ENCODE results near the gene F7.

Gene F7

GRCh38 chr13:113152691-113152983, 47.0 kb downstream of the F7 start:
- Histone ChIP-seq H3K36me3 (ENCODE audit: low read length) (no peaks in the 10 kb centered on the region), H3K9me2 (replicated peaks; ENCODE audit: insufficient read depth, low read length) (no peaks in the 10 kb centered on the region), H4K20me1 (ENCODE audit: low read depth, low read length) (no peaks in the 10 kb centered on the region), H3K9ac (ENCODE audit: low read length) (no peak overlapping the region), H2AFZ (ENCODE audit: low read depth, low read length, severe bottlenecking) (no peak overlapping the region), H3F3A (ENCODE audit: insufficient read depth) (no peaks in the 10 kb centered on the region), H3K4me3 (ENCODE audit: insufficient read depth, low read length, poor library complexity, severe bottlenecking) (no peak overlapping the region), H3K4me2 (ENCODE audit: low read depth, low read length, poor library complexity, severe bottlenecking) (no peak overlapping the region), H3K27me3 (ENCODE audit: low read length) (no peaks in the 10 kb centered on the region), H3K27ac (ENCODE audit: low read depth, low read length) (no peak overlapping the region), H3K79me2 (ENCODE audit: insufficient read depth, low read length) (no peaks in the 10 kb centered on the region), H3K9me3 (ENCODE audit: insufficient read depth, low read length) (no peaks in the 10 kb centered on the region)
- TF ChIP-seq EZH2phosphoT487 (conservative IDR thresholded peaks at IDR 0.05; ENCODE audit: low read length) (no peak), CTCF (IDR thresholded peaks at IDR 0.05; ENCODE audit: insufficient read depth, low read length, poor library complexity, severe bottlenecking) (no peak)

GRCh38 chr13:113152984-113153809, 47.6 kb downstream of the F7 start:
- no peaks in the 10 kb centered on the region for H3K36me3 ChIP-seq (ENCODE audit: low read length)
- H3K9me2 ChIP-seq (replicated peaks; ENCODE audit: insufficient read depth, low read length) = no peaks in the 10 kb centered on the region
- no peak overlapping the region for H3K4me3 ChIP-seq (ENCODE audit: insufficient read depth, low read length, poor library complexity, severe bottlenecking)
- H3F3A ChIP-seq (ENCODE audit: insufficient read depth) = no peaks in the 10 kb centered on the region
- H3K79me2 ChIP-seq (ENCODE audit: insufficient read depth, low read length) = no peaks in the 10 kb centered on the region
- no peaks in the 10 kb centered on the region for H4K20me1 ChIP-seq (ENCODE audit: low read depth, low read length)
- H3K27me3 ChIP-seq (ENCODE audit: low read length) = no peaks in the 10 kb centered on the region
- no peak overlapping the region for H2AFZ ChIP-seq (ENCODE audit: low read depth, low read length, severe bottlenecking)
- H3K4me2 ChIP-seq (ENCODE audit: low read depth, low read length, poor library complexity, severe bottlenecking) = peak overlapping the region; percentile 35
- H3K27ac ChIP-seq (ENCODE audit: low read depth, low read length) = no peak overlapping the region
- no peak overlapping the region for H3K9ac ChIP-seq (ENCODE audit: low read length)
- no peaks in the 10 kb centered on the region for H3K9me3 ChIP-seq (ENCODE audit: insufficient read depth, low read length)
- TF ChIP-seq CTCF (IDR thresholded peaks at IDR 0.05; ENCODE audit: insufficient read depth, low read length, poor library complexity, severe bottlenecking) (no peak), EZH2phosphoT487 (conservative IDR thresholded peaks at IDR 0.05; ENCODE audit: low read length) (no peak)

- Histone ChIP-seq H3K4me3 (ENCODE audit: insufficient read depth, low read length, poor library complexity, severe bottlenecking) (peak overlapping the region; percentile 26), H3K79me2 (ENCODE audit: insufficient read depth, low read length) (no peaks in the 10 kb centered on the region), H3K9ac (ENCODE audit: low read length) (no peak overlapping the region), H4K20me1 (ENCODE audit: low read depth, low read length) (no peaks in the 10 kb centered on the region), H3K9me2 (replicated peaks; ENCODE audit: insufficient read depth, low read length) (no peaks in the 10 kb centered on the region), H3K4me2 (ENCODE audit: low read depth, low read length, poor library complexity, severe bottlenecking) (peak overlapping the region; percentile 42), H3K27ac (ENCODE audit: low read depth, low read length) (no peak overlapping the region), H3K9me3 (ENCODE audit: insufficient read depth, low read length) (no peaks in the 10 kb centered on the region), H3K36me3 (ENCODE audit: low read length) (no peaks in the 10 kb centered on the region), H3F3A (ENCODE audit: insufficient read depth) (no peaks in the 10 kb centered on the region), H2AFZ (ENCODE audit: low read depth, low read length, severe bottlenecking) (peak overlapping the region; percentile 38), H3K27me3 (ENCODE audit: low read length) (no peaks in the 10 kb centered on the region)
- TF ChIP-seq CTCF (IDR thresholded peaks at IDR 0.05; ENCODE audit: insufficient read depth, low read length, poor library complexity, severe bottlenecking) = no peak
These were observed 48.5 kb downstream of the F7 start for GRCh38 chr13:113153810-113154748.
